Activated naive CD8-positive, alpha-beta T cell treated with anti-CD3 and anti-CD28 coated beads, Interleukin-2, amount 10 ng/mL, durations not matched to agents 7 days and 5 days (primary cell): ENCODE measurements around the gene ATP2B2. TPM values are rescaled to one million over a fixed set of nuclear protein-coding genes. Genes with fewer than 3 reads are reported as not detected.

Experiments
- ATAC-seq: fragments of 150-1000 bp; cut with Tn5 transposase; one replicate; pipeline ENCODE4 v1.10.0; 2021; ENCODE audit warnings: low read depth, moderate library complexity
- POLR2A ChIA-PET: fragments of 350-600 bp; sonication (Branson Sonifier 250); formaldehyde crosslinking; loops from one replicate; lab custom pipeline; 2021; ENCODE audit warnings: antibody characterized with exemption; lab: Charles Lee
- DNase-seq: peaks from one replicate; pipeline ENCODE4 v3.0.0; 2021
- H3K27ac Mint-ChIP-seq: one replicate; pipeline ENCODE4 v1.8.0; 2022; ENCODE audit warnings: mild to moderate bottlenecking, mixed read lengths
- H3K27me3 Mint-ChIP-seq: one replicate; pipeline ENCODE4 v1.8.0; 2022; ENCODE audit warnings: mild to moderate bottlenecking, moderate library complexity, mixed read lengths
- H3K36me3 Mint-ChIP-seq: one replicate; pipeline ENCODE4 v1.8.0; 2021; ENCODE audit warnings: mild to moderate bottlenecking, mixed read lengths
- H3K4me1 Mint-ChIP-seq: one replicate; pipeline ENCODE4 v1.8.0; 2021; ENCODE audit warnings: mixed read lengths
- H3K4me3 Mint-ChIP-seq: one replicate; pipeline ENCODE4 v1.8.0; 2022; ENCODE audit warnings: mild to moderate bottlenecking, moderate library complexity, mixed read lengths
- H3K9me3 Mint-ChIP-seq: one replicate; pipeline ENCODE4 v1.8.0; 2021; ENCODE audit warnings: mixed read lengths
- total RNA-seq, 2 experiments: library from RNA; stranded (reverse); gene quantifications; one replicate each; pipeline ENCODE4 v1.2.3, GENCODE V29; 2021

The ATP2B2 gene
- total RNA-seq, 2 experiments from 2014 or later = not detected

DNA sequence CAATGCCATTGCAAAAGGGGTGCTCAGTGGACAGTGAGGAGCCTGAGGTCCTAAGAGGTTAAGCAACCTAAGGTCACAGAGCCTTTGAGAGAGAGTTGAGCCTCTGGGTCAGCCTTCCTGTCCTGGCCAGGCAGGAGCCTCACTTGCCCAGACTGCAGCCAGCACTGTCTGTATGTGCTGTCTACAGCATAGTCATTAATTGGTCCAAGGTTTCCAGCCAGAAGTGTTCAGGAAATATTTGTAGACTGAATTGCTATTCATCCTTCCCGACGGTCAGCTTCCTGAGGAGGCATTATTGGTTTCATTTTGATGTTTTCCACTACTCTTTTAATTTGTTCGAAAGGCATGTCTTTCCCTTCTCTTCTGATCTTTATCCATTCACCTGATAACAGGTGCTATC lies 192.5 kb downstream of the ATP2B2 start:
- Mint-ChIP-seq H3K4me3 (no peak overlapping the region), H3K27ac (no peak overlapping the region), H3K4me1 (no peaks in the 10 kb centered on the region), H3K36me3 (peaks cover 9% of the 10 kb centered on the region), H3K9me3 (no peaks in the 10 kb centered on the region), H3K27me3 (no peaks in the 10 kb centered on the region)
- no peak for ATAC-seq
- POLR2A ChIA-PET = interaction anchor here (1.3 kb wide), 1 partner anchor 8 kb away, joined by 4 read pairs; the partner anchor contains the start of gene SEC13
- DNase-seq = no peak

DNA sequence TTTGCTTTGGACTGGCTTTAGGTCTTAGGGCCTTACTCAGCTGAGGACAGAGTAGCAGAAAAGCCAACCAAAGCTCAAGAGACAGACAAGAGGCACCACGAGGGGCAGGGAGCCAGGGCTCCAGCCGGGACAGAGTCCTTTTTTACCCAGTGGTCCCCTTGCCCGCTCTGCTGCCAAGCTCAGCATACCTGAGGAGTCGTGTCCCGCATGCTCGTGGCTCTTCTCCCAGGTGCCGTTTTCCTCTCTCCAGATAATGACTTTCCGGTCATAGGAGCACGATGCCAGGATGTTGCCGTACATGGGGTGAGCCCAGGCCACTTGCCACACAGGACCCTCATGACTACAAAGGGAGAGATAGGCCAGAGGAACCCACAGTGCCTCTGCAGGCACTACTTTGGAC lies 193.0 kb downstream of the ATP2B2 start:
- POLR2A ChIA-PET = interaction anchor here (1.3 kb wide), 1 partner anchor 8 kb away, joined by 4 read pairs; the partner anchor contains the start of gene SEC13
- no peak for ATAC-seq
- H3K27me3 Mint-ChIP-seq = no peaks in the 10 kb centered on the region
- H3K4me3 Mint-ChIP-seq = no peak overlapping the region
- H3K9me3 Mint-ChIP-seq = no peaks in the 10 kb centered on the region
- peaks cover 11% of the 10 kb centered on the region for H3K36me3 Mint-ChIP-seq
- no peak overlapping the region for H3K27ac Mint-ChIP-seq
- H3K4me1 Mint-ChIP-seq = no peaks in the 10 kb centered on the region
- DNase-seq = no peak

DNA sequence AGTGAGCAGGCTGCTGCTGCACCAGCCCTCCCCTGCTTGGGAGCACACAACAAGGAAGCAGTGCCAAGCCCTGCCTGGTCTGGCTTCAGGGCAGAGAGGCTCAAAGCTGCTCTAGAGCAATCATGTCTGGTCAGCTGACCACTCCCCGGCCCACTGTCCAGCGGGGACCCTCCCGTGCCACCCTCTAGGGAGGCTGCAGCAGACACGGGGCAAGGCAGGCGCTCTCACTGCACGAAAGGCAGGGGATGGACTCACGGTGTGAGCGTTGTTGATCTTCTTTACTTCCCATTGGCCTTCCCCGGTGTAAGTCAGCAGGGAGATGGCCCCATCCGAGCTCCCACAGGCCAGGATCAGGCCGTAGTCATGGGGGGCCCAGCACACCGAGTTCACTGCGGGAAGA lies 193.7 kb downstream of the ATP2B2 start:
- POLR2A ChIA-PET = interaction anchor here (1.3 kb wide), 1 partner anchor 9 kb away, joined by 4 read pairs; the partner anchor contains the start of gene SEC13
- no peak overlapping the region for H3K4me3 Mint-ChIP-seq
- no peaks in the 10 kb centered on the region for H3K4me1 Mint-ChIP-seq
- no peaks in the 10 kb centered on the region for H3K27me3 Mint-ChIP-seq
- peaks cover 14% of the 10 kb centered on the region for H3K36me3 Mint-ChIP-seq
- H3K9me3 Mint-ChIP-seq = no peaks in the 10 kb centered on the region
- no peak overlapping the region for H3K27ac Mint-ChIP-seq
- DNase-seq (no peak), ATAC-seq (no peak)

DNA sequence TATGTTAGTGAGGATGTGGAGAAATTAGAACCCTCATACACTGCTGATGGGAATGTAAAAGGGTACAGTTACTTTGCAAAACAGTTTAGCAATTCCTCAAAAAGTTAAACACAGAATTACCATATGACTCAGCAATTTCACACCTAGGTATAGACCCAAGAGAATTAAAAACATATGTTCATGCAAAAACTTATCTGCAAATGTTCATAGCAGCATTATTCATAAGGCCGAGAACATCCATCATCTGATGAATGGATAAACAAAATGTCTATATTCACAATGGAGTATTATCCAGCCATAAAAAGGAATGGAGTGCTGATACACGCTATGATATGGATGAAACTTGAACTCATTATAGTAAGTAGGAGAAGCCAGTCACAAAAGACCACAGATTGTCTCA lies 194.8 kb downstream of the ATP2B2 start:
- H3K9me3 Mint-ChIP-seq = no peaks in the 10 kb centered on the region

DNA sequence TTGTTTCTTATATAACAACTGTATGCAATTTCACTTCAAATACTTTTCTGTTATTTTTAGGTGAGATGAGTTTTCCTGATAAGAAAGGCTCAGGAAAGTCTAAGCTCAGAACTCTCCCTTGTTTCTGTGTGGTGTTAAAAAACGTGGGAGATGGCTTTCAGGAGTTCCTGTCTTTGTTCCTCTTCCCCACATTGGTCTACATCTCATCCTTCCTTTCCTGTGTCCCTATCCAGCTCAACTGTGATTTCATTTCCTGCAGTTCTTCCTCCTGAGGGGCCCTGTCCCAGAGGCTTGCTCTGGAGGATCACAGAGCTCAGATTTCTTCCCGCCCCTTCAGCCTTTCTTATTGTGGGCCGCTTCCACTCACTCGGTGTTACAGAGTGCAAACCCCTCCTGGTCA lies 195.7 kb downstream of the ATP2B2 start:
- no peak for DNase-seq
- no peaks in the 10 kb centered on the region for H3K27me3 Mint-ChIP-seq
- H3K27ac Mint-ChIP-seq = no peak overlapping the region
- H3K4me1 Mint-ChIP-seq = no peaks in the 10 kb centered on the region
- ATAC-seq = no peak
- no peaks in the 10 kb centered on the region for H3K9me3 Mint-ChIP-seq
- no peak overlapping the region for H3K4me3 Mint-ChIP-seq
- peaks cover 14% of the 10 kb centered on the region for H3K36me3 Mint-ChIP-seq
- POLR2A ChIA-PET = no interaction called here

More for the DNA sequence above, 194.8 kb downstream of the ATP2B2 start:
- Mint-ChIP-seq H3K36me3 (peaks cover 14% of the 10 kb centered on the region), H3K27ac (no peak overlapping the region), H3K27me3 (no peaks in the 10 kb centered on the region), H3K4me1 (no peaks in the 10 kb centered on the region), H3K4me3 (no peak overlapping the region)
- POLR2A ChIA-PET = no interaction called here
- DNase-seq (no peak), ATAC-seq (no peak)

DNA sequence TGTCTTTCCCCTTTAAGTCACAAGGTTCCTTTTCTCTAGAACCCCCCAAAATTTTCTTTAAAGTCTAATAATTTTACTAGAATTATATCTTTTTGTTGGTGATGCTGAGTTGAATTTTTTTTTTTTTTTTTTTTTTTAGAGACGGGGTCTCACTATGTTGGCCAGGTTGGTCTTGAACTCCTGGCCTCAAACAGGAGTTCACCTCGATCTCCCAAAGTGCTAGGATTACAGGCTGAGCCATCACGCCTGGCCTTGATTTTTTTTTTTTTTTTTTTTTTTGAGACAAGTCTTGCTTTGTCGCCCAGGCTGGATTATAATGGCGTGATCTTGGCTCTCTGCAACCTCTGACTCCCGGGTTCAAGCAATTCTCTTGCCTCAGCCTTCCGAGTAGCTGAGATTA lies 196.7 kb downstream of the ATP2B2 start:
- H3K9me3 Mint-ChIP-seq = no peaks in the 10 kb centered on the region
- H3K4me1 Mint-ChIP-seq = no peaks in the 10 kb centered on the region
- no peak overlapping the region for H3K4me3 Mint-ChIP-seq
- DNase-seq = no peak
- H3K36me3 Mint-ChIP-seq = peaks cover 14% of the 10 kb centered on the region
- POLR2A ChIA-PET = no interaction called here
- no peaks in the 10 kb centered on the region for H3K27me3 Mint-ChIP-seq
- H3K27ac Mint-ChIP-seq = no peak overlapping the region
- no peak for ATAC-seq

DNA sequence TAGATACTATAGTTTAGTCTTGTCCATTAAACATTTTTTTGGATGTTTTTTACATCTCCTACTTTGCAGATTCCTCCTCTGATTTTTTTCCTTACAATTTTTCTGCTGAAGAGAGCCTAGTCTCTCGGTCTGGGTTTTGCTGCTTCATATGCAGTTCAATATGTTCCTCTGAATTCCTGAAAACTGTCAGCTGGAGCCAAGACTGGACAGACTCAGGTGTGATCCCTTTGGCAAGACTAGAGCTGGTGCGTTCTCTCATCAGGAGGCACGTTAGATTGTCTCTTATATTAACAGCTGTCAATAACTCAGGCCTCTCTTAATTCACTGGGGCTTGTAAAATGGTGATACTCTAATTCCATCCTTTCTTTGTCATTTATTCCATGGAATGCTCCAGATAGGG lies 199.2 kb downstream of the ATP2B2 start:
- ATAC-seq (no peak), DNase-seq (no peak)
- Mint-ChIP-seq H3K9me3 (no peaks in the 10 kb centered on the region), H3K27ac (no peak overlapping the region), H3K27me3 (no peaks in the 10 kb centered on the region), H3K4me1 (no peaks in the 10 kb centered on the region), H3K4me3 (no peak overlapping the region), H3K36me3 (peaks cover 19% of the 10 kb centered on the region)
- POLR2A ChIA-PET = no interaction called here

DNA sequence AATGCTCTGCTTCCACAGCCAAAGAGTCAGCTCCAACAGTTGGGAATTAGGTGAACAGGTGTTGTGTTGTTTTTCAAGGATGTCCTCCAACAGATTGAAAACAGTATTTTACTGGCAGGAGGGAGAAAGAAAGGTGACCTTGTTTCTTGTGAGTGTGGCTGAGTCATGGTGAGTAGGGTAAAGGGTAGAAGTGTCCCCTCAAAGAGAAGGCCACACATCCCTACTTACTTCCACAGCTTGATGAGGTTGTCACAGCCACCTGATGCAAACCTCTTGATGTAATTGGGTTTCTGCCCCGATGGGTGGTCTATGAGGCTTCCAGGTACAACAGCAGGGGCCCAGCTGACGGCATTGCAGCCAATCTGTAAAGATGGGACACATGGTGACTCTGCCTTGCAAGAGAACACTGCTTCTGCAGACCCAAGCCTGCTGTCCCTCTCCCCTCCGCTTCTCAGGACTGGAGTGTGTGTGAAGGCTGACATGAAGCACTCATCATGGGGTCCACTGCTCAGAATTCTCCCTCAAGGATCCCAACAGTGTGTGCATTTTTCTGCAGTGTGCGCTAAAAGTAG lies 200.0 kb downstream of the ATP2B2 start:
- H3K36me3 Mint-ChIP-seq = peaks cover 18% of the 10 kb centered on the region
- DNase-seq = no peak
- POLR2A ChIA-PET = interaction anchor here (1.2 kb wide), 1 partner anchor 15 kb away, joined by 3 read pairs; the partner anchor contains the start of gene SEC13

DNA sequence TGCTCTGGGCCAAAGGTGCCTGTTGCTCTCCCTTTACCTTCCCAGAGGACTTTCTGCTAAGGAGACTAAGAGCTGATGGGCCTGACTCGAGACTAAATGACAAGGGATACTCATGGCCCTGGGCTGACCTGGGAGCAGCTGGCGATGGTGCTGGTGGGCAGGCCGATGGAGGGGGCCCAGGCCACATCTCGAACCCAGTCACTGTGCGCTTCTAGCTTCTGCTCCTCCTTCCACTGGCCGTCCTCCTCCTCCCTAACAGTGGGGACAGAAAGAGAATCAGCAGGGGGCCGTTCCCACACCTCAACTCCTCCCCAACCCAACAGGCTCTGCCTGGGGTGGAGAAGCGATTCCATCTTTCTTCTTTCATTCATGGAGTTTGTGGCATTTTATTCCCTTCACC lies 200.5 kb downstream of the ATP2B2 start:
- Mint-ChIP-seq H3K27me3 (no peaks in the 10 kb centered on the region), H3K4me1 (no peaks in the 10 kb centered on the region), H3K36me3 (peaks cover 17% of the 10 kb centered on the region), H3K27ac (no peak overlapping the region), H3K4me3 (no peak overlapping the region), H3K9me3 (no peaks in the 10 kb centered on the region)
- ATAC-seq (no peak), DNase-seq (no peak)
- POLR2A ChIA-PET = interaction anchor here (1.2 kb wide), 1 partner anchor 16 kb away, joined by 3 read pairs; the partner anchor contains the start of gene SEC13

More for the DNA sequence above, 200.0 kb downstream of the ATP2B2 start:
- no peaks in the 10 kb centered on the region for H3K9me3 Mint-ChIP-seq
- H3K4me1 Mint-ChIP-seq = no peaks in the 10 kb centered on the region
- H3K4me3 Mint-ChIP-seq = no peak overlapping the region
- H3K27me3 Mint-ChIP-seq = no peaks in the 10 kb centered on the region
- H3K27ac Mint-ChIP-seq = no peak overlapping the region
- no peak for ATAC-seq

DNA sequence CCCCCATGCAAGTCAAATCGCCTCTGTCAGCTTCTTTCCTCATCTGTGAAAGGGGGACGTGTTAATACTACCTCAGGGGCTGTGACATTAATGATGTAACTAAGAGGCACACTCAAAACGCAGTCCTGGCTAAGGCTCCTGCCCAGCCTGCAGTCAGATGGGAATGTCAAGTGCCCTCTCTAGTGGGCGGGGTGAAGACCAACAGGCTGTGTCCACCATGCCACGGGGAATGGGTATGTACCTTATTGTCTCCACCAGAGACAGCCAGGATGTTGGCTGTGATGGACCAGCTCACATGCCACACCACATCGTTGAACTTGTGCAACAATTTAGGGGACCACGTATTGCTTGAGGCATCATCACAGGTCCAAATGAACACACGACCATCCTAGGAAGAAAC lies 201.6 kb downstream of the ATP2B2 start:
- H3K27ac Mint-ChIP-seq = no peak overlapping the region
- ATAC-seq = no peak
- POLR2A ChIA-PET = interaction anchor here (1.2 kb wide), 1 partner anchor 17 kb away, joined by 3 read pairs; the partner anchor contains the start of gene SEC13
- H3K9me3 Mint-ChIP-seq = no peaks in the 10 kb centered on the region
- DNase-seq = no peak
- peaks cover 12% of the 10 kb centered on the region for H3K36me3 Mint-ChIP-seq
- H3K27me3 Mint-ChIP-seq = no peaks in the 10 kb centered on the region
- H3K4me3 Mint-ChIP-seq = no peak overlapping the region
- H3K4me1 Mint-ChIP-seq = peaks cover 8% of the 10 kb centered on the region

DNA sequence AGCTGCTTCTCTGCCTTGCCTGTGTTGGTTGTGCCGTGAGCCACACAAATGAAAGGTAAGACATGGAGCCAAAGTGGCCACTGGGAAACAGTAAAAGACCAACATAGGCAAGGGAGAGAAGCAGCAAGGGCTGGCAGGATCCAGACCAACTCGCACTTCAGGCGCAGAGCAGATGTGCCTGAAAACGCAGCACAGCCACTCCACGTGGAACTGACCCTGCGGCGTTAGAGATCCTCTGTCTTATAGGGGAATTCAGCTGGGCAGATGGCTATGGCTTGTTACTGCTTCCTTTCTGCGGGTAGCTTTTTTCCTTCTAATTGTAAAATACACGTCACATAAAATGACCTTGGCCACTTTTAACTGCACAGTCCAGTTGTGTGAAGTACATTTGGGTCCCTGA lies 202.3 kb downstream of the ATP2B2 start:
- Mint-ChIP-seq H3K27ac (no peak overlapping the region), H3K4me3 (no peak overlapping the region), H3K27me3 (no peaks in the 10 kb centered on the region), H3K36me3 (peaks cover 12% of the 10 kb centered on the region), H3K9me3 (no peaks in the 10 kb centered on the region), H3K4me1 (peaks cover 8% of the 10 kb centered on the region)
- POLR2A ChIA-PET = no interaction called here
- ATAC-seq (no peak), DNase-seq (no peak)

DNA sequence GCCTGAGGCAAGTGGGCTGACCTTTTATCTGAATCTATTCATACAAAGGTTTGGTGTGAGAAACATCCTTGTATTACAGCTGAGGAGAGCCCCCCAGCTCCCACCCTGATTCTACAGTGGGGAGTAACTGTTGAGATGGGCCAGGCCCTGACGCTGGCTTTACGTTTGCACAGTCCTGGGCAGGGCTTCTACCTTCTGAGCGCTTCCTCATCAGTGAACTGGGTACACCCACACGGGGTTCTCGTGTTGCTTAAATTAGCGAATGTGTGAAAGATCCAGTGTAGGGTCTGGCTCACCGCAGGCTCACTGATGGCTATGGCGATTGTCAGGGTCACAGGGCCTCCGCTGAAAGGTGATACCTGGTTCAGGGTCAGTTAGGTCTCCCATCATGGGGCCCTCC lies 205.3 kb downstream of the ATP2B2 start:
- Mint-ChIP-seq H3K27ac (peak overlapping the region; percentile 73), H3K4me1 (peaks cover 8% of the 10 kb centered on the region), H3K27me3 (no peaks in the 10 kb centered on the region), H3K9me3 (no peaks in the 10 kb centered on the region), H3K36me3 (peaks cover 19% of the 10 kb centered on the region), H3K4me3 (peak overlapping the region; percentile 34)
- POLR2A ChIA-PET = no interaction called here
- ATAC-seq (no peak), DNase-seq (no peak)

DNA sequence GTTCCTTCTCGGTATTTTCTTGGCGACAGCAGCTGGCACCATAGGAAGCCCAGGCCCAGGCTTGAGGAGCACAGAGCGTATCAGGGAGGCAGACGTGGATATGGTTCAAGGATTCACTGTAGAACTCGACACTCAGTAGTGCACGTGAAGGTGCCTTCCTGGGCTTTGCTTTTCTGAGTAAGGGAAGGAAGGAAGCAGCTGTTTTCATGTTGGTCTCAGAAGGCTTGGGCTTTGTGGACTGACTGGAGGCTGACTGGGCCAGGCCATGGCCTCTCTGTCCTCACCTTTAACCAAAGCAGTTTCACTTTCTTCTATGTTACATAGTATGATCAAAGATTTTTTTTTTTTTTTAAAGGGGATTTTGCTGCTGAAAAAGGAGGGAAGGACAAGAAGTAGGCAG lies 205.7 kb downstream of the ATP2B2 start:
- H3K27ac Mint-ChIP-seq = peak overlapping the region; percentile 73
- peaks cover 8% of the 10 kb centered on the region for H3K4me1 Mint-ChIP-seq
- H3K27me3 Mint-ChIP-seq = no peaks in the 10 kb centered on the region
- H3K36me3 Mint-ChIP-seq = peaks cover 21% of the 10 kb centered on the region
- H3K4me3 Mint-ChIP-seq = peak overlapping the region; percentile 34
- POLR2A ChIA-PET = no interaction called here
- DNase-seq (no peak), ATAC-seq (peak; percentile 86)
- H3K9me3 Mint-ChIP-seq = no peaks in the 10 kb centered on the region

DNA sequence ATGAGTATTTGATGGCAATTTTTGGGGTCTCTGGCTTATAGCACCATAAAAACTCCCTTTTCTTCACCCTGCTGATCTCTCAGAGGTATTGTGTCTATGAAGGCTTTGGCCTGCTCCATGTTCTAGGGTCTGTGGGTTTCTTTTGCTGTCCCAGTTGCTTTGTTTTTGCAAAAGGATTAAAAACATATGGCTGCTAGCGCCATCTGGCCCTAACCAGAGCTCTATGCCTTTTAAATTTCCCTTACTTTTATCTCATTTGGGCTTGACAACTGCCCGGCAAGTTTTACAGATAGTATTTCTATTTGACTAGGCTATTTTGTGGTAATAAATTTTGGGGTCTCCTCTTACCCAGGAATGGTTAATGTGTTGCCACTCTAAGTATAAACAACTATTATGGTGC lies 206.2 kb downstream of the ATP2B2 start:
- ATAC-seq = no peak
- peaks cover 21% of the 10 kb centered on the region for H3K36me3 Mint-ChIP-seq
- H3K4me3 Mint-ChIP-seq = peak overlapping the region; percentile 34
- no peaks in the 10 kb centered on the region for H3K27me3 Mint-ChIP-seq
- DNase-seq = no peak
- POLR2A ChIA-PET = no interaction called here
- H3K9me3 Mint-ChIP-seq = no peaks in the 10 kb centered on the region
- peaks cover 8% of the 10 kb centered on the region for H3K4me1 Mint-ChIP-seq
- H3K27ac Mint-ChIP-seq = peak overlapping the region; percentile 73
